ENCODE data around the gene SAMD11. TPM values are rescaled to one million over a fixed set of nuclear protein-coding genes. Genes with fewer than 3 reads are reported as not detected.
"Not testable (repeated sequence)": the region's sequence is repeated elsewhere in the genome, so short reads cannot be mapped to it uniquely, and the experiment has no call there.

The SAMD11 gene
- total RNA-seq, 4 donors from 2014 or later: 6.2 to 28.8 (median 13.9) TPM

DNA sequence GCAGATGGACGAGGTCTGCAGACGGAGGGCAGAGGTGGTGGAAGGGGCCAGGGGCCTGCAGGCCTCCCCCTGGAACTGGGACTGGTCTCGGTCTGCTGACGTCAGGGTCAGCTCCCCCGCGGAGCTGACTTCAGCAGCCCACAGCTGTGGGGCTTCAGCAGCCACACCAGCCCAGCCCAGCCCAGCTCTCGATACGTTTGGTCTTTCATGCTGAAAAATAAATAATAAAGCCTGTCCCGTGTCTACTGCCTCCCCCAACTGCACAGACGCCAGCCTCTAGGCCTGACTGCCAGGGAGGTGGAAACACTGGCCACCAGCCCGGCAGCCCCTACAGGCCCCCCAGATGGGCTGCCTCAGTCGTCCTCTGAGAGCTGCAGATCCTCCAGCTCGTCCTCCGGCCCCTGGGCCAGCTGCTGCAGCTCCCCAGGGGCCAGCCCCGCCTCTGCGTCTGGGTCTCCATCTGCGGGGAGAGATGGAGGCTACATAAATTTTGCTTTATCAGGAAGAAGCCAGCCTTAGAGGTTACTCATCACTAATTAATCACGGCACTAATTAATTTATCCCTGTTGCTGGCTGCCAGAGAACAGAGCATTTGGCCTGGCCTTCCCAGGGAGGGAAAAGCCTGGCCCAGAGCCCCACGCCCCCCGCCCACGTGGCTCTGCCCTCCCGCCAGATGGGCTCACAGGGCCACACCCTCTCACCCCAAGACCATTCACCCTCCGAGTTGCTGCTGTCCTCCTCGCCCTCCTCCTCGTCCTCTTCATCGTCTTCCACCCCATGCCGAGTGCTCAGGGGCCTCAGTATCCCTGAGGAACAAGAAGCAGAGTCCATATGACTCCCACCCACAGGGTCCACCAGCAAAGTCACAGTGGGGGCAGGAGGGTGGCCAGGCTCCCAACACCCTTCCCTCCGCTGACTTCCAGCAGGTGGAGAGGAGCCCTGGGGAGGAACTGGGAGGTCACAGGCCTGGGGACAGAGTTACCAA is 20.9 kb downstream of the SAMD11 start:
- no peak for DNase-seq (ENCODE audit: extremely low spot score)
- no peak for TF ChIP-seq POLR2A (IDR thresholded peaks at IDR 0.05; ENCODE audit: low read depth)
- TF ChIP-seq EP300 (IDR thresholded peaks at IDR 0.05): no peak
- TF ChIP-seq CTCF (IDR thresholded peaks at IDR 0.05): no peak
- TF ChIP-seq POLR2AphosphoS5 (IDR thresholded peaks at IDR 0.05): no peak
- peak overlapping the region in 1 of 4 donors; percentile 14 for H3K4me3 ChIP-seq
- H3K27me3 ChIP-seq: peaks cover 10 to 43% (median 25%) of the 10 kb centered on the region in 4 donors
- peaks cover 31 to 50% (median 46%) of the 10 kb centered on the region in 4 donors for H3K4me1 ChIP-seq
- intact Hi-C loops (cut with DNase I): no loop called here
- H3K9me3 ChIP-seq: no peaks in the 10 kb centered on the region
- H3K36me3 ChIP-seq: peaks cover 28 to 54% (median 52%) of the 10 kb centered on the region in 4 donors
- H3K27ac ChIP-seq (replicated peaks in 1 of 4): peak overlapping the region; percentile 7 to 78 (median 63)
- WGBS: 55% methylated on average over 19 of the region's 28 CpGs

DNA sequence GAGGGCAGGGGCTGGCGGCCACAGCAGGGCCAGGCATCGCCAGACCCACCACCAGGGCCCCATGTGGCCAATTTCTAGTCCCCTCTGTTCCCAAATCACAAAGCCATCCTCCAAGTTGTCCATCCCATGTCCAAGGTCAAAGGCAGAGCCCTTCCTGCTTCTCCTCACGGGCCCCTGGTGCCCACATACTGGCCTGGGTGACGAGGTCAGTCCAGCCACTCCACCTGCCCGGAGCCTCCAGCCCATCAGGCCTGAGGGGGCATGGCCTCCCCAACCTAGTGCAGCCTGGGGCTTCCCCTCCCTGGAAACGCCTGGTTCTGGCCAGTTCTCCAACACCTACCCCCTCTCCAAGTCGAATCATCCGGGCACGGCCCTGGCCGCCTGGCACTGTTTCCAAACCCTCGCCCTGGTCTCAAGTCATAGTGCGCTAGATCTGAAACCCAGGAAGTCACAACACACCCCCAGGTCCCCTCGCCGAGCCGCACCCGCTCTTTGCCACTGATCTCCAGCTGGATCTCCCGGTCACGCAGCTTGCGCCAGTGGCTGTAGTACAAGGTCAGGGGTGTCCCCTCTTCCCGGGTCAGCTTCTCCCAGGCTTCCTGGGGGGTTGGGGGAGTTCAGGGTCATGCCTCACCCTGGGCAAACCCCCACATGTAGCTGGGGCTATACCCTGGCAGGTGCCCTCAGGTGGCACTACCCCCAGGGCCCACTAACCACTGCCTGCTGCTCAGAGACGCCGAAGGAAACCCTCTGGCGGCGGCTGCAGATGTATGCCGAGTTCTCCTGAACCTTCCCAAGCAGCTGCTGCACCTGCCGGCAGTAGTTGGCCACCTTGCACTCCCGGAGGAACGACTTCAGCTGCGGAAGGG is 22.2 kb downstream of the SAMD11 start:
- no peaks in the 10 kb centered on the region for H3K9me3 ChIP-seq
- DNase-seq (ENCODE audit: extremely low spot score): no peak
- peaks cover 31 to 67% (median 65%) of the 10 kb centered on the region in 4 donors for H3K36me3 ChIP-seq
- TF ChIP-seq EP300 (IDR thresholded peaks at IDR 0.05) (no peak), CTCF (IDR thresholded peaks at IDR 0.05) (no peak), POLR2A (IDR thresholded peaks at IDR 0.05; ENCODE audit: low read depth) (no peak), POLR2AphosphoS5 (IDR thresholded peaks at IDR 0.05) (no peak)
- no peak overlapping the region for H3K27ac ChIP-seq (replicated peaks in 1 of 4)
- intact Hi-C loops (cut with DNase I): no loop called here
- no peak overlapping the region for H3K4me3 ChIP-seq
- H3K4me1 ChIP-seq: peaks cover 21 to 38% (median 33%) of the 10 kb centered on the region in 4 donors
- 95% methylated on average over 22 of the region's 29 CpGs for WGBS
- H3K27me3 ChIP-seq: peaks cover 5 to 30% (median 20%) of the 10 kb centered on the region in 4 donors

- Histone ChIP-seq H3K36me3 (peaks cover 38 to 75% (median 74%) of the 10 kb centered on the region in 4 donors), H3K27me3 (peaks cover 0 to 21% (median 14%) of the 10 kb centered on the region in 4 donors), H3K4me1 (peaks cover 12 to 30% (median 24%) of the 10 kb centered on the region in 4 donors)
- H3K27ac ChIP-seq (replicated peaks in 1 of 4); DNase-seq (ENCODE audit: extremely low spot score); intact Hi-C loops (cut with DNase I); H3K9me3 ChIP-seq; H3K4me3 ChIP-seq: not testable (repeated sequence)
- 87% methylated on average over 10 of the region's 13 CpGs for WGBS
Observed at GRCh38 chr1:946811-947210, 23.1 kb downstream of the SAMD11 start.

- intact Hi-C loops (cut with DNase I): no loop called here
- Histone ChIP-seq H3K9me3 (no peaks in the 10 kb centered on the region), H3K27ac (replicated peaks in 1 of 4) (no peak overlapping the region), H3K27me3 (peaks cover 0 to 10% (median 3%) of the 10 kb centered on the region in 4 donors), H3K36me3 (peaks cover 46 to 87% (median 85%) of the 10 kb centered on the region in 4 donors), H3K4me3 (no peak overlapping the region), H3K4me1 (peaks cover under 1 to 18% (median 13%) of the 10 kb centered on the region in 4 donors)
- 100% methylated on average over 2 of the region's 15 CpGs for WGBS
- no peak for DNase-seq (ENCODE audit: extremely low spot score)
- TF ChIP-seq POLR2A (IDR thresholded peaks at IDR 0.05; ENCODE audit: low read depth) (no peak), POLR2AphosphoS5 (IDR thresholded peaks at IDR 0.05) (no peak), EP300 (IDR thresholded peaks at IDR 0.05) (no peak), CTCF (IDR thresholded peaks at IDR 0.05) (no peak)
Observed at GRCh38 chr1:947958-948357, 24.2 kb downstream of the SAMD11 start.
